DMS79 (cell line): ENCODE measurements around the gene TUBB4A.

Experiments used
- DNase-seq: peaks from one replicate; lab custom pipeline; 2025; lab: John Stamatoyannopoulos, UW

The TUBB4A gene

DNA sequence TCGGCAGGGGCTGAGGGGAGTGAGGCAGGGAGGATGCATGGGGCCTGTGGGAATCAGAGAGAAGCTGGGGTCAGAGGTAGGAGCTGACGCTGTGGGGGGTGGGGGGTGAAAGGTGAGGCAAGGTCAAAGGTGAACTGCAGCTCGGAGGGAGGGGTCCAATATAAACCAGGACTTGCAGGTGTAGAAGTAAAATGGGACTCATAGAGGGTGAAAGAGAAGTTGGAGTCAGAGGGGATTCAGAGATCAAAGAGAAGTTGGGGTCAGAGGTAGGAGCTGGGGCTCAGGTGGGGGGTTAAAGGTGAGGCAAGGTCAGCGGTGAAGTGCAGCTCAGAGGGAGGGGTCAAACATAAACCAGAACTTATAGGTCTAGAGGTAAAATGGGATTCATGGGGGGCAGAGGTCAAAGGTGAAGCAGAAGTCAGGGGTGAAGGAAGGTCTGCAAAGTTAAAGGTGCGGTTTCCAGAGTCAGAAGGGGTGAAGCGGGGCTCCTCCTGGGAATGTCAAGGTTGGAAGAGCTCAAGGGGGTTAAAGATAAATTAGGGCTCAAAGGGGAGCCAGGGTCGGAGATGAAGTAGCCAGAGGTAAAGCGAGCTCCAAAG, 7.6 kb downstream of the TUBB4A start:
- no peak for DNase-seq

DNA sequence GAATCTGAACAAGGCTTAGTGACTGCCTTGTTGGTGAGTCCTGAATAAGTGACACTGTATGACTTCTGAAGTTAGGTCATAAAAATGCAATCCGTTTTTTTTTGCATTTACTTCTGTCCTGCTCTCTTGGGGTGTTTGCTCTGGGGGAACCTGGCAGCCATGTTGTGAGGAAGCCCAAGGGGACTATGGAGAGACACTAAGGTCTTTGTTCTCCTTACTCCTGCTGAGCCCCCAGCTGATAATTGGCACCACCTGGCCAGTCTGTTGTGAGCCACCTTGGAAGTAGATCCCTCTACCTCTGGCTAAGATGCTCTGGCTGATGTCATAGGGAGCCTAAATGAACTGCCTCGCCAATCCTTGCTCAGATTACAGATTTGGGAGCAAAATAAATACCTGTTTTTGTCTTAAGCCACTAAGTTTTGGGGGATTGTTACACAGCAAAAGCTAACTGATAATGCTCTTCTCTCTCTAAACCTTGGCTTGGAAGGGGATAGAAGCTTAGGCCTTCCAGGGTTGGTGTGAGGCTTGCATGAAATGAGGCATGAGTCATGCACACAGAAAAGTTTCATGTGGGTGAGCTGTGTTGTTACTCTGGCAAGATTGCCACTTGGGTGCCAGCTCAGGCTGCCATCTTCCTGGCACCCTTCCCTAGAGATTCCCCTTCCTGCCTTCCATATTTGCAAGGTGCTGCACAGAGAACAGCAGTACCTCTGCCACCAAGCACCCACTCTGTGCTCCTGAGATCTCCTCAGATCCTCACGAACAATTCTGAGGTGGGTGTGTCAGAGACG, 10.1 kb downstream of the TUBB4A start:
- DNase-seq = no peak

DNA sequence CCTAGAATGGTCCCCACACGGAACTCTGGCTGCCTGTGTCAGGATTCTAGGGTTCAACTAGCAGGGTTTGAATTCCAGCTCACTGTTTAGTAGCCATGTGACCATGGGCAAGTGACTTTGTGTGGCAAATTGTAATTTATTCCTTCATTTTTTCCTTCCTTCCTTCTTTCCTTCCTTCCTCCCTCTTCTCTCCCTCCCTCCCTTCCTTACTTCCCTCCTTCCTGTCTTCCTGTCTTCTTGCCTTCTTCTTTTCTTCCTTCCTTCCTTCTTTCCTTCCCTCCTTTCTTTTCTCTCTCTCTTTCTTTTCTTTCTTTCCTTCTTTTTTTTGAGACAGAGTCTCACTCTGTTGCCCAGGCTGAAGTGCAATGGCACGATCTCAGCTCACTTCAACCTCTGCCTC, 12.0 kb downstream of the TUBB4A start:
- DNase-seq = no peak

DNA sequence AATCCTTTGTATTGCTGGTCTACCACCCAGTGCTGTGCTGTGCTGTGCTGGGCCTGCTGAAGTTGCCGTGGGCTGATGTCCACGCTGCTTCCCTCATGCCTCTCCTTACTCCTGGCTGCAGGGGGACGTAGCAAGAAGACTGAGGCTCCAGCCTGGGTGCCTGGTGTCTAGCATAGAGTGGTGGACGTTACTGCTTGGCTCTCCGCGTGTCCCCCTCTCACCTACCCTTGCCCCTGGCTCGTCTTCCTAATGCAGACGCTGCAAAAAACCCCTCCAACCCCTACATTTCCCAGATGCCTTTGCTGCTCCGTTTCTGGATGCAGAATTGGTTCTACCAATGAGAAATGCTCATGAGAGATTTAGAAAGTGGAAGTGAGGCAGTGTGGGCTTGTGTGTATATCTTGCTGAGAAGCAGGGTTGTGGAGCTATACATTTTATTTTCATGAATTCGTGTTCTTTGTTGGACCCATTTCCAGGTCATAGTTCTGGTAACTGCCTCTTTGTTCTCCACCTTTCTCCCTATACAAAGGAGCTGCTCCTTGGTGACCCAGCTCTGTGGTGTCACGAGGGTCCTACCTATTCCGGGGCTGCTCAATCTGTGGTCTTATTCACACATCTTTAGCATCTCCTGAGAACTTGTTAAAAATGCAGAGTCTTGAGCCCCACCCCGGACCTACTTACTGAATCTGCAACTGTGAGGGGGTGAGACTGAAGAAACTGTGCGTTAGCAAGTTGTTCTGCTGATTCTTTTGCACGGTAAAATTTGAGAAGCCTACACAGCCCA, 12.6 kb downstream of the TUBB4A start:
- no peak for DNase-seq

DNA sequence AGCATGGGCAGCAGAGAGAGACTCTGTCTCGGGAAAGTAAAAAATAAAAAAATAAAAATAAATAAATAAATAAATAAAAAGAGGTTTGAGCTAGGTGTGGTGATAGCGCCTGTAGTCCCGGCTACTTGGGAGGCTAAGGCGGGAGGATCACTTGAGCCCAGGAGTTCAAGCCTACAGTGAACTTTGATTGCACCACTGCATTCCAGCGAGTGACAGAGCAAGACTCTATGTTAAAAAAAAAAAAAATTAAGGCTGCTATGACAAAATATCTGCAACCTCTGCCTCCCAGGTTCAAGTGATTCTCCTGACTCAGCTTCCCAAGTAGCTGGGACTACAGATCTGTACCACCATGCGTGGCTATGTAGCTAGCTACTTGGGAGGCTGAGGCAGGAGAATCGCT, 17.3 kb downstream of the TUBB4A start:
- DNase-seq = no peak

DNA sequence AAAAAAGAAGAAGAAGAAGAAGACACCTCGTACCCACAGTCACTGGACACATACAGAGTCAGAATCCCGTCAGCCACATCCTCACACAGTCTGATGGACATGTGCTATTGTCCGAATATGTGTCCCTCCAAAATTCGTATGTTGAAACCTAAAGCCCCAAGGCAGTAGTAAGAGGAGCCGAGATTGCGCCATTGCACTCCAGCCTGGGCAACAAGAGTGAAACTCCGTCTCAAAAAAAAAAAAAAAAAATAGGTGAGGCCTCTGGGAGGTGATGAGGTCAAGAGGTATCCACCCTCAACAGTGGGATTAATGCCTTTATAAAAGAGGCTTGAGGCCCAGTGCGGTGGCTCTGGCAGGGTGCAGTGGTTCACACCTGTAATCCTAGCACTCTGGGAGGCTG, 17.9 kb downstream of the TUBB4A start:
- DNase-seq = no peak

DNA sequence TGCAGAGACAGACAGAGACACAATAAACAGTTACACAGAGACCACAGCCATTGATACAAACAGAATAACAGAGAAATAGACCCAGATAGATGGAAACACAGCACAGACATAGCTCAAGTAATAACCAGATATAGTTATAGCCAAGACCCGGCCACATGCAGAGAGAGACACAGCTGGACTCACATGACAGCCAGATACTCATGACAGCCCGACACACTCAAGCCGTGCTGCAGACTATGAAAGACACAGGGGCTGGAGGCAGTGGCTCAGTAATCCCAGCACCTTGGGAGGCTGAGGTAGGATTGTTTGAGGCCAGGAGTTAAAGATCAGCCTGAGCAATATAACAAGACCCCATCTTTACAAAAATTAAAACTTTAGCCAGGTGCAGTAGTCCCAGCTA, 18.9 kb downstream of the TUBB4A start:
- no peak for DNase-seq

DNA sequence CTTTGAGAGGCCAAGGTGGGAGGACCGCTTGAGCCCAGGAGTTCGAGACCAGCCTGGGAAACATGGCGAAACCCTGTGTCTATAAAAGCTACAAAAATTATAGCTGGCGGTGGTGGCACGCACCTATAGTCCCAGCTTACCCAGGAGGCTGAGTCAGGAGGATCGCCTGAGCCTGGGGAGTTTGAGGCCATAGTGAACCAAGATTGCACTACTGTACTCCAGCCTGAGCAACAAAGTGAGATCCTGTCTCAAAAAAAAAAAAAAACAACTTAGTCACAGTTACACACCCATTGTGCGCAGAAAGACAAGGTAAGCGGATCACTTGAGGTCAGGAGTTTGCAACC, 19.8 kb downstream of the TUBB4A start:
- DNase-seq = no peak

DNA sequence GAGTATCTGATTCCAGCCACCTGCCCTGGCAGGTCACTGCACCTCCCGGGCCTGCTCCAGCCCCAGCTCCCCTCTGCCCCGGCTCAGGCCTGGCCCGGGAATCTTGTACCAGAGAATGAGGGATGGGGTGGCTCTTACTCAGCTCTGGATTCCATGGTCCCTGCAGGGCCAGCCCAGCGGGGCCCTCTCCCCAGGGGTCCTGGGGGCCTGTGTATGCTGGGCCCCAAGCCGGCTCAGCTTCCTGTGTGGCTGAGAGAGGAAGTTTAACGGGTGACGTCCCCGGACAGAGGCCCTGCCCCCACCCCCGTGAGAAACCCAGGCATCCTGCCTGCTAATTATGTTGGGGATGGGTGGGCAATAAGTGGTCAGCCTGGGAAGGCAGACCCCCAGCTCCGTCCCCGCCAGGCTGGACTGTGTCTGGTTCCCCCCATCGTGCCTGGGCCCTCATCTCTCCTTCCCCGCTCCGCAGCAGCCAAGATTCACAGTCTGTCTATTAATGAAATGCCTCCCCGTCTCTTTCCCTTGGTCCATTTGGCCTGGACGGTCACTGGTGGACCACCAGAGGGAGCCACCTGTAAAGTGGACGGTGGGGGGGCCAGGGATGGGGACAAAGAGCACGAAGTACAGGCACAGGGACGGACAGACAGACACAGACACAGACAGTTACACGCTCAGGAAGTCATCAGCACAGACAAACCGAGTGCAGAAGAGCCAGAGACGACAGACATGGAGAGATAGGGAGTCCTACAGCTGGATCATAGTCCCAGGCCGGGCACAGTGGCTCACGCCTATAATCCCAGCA, 20.4 kb downstream of the TUBB4A start, which contains the start of gene DENND1C:
DENND1C (minus strand) TSS at position 247 of the 802 bp plus-strand sequence; CDS start at position 155, 92 bp downstream.
- DNase-seq = no peak

DNA sequence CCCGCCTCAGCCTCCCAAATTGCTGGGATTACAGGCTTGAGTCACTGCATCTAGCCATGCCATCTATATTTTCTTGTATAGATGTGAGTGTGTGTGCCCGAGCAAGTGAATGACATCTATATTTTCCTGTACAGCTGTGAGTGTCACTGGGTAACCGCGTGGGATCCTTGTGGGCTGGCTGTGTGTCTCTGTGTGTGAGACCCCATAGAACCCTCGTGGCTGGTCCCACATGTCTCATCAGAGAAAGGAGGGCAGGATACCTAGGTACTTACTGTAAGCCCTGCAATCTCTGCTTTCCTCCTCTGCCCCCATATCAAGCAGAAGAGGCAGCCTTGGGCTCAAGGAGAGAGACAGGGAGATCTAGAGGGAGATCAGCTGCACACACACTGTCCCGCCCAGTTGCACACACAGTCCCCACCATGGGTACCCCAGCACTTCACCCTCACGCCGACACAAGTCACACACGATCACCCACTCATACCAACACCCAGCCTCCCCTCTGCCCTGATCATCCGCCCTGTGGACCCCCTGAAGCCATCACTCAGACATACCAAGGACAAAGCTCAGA, 21.2 kb downstream of the TUBB4A start:
- no peak for DNase-seq

DNA sequence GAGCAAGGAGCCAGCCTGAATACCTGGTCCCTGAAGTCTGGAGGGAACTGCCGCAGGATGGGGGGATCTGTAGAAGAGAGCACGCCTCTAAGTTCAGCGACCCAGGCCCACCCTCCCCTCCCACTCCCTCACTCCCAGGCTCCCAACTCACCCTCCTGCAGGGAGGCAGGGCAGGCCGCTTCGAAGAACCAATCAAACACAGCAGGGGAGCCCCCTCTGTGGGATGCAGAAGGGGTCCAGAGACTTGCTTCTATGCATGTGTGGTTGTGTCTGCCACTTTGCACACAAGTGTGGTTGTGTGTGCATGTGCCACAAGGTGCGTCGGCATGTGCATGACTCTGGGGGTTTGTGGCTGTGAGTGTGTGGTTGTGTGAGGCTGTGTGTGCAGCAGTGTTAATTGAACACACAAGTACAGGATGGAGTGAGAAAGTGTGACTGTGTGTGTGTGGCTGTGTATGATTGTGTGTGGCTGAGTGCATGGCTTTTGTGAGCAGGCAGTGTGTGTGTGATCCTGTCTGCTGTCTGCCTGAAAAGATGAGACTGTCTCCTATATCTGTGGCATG, 22.2 kb downstream of the TUBB4A start:
- DNase-seq = no peak

DNA sequence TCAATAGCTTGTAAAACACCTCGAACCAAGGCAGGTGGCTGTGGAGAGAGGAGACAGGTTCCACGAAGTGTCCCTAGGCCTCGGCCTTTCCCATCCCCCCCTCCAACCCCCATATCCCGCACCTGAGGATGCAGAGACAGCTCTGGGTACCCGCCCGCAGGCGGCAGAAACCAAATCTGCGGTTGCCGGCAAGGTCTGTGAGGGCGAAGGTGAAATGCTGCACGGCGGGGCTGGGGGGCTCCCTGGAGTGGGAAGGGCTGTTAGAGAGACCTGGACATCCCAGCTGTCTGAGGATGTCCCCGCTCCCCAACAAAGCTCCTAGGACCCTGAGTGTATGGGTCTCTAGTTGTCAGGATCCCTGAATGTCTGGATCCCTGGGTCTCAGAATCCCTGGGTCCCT, 23.3 kb downstream of the TUBB4A start:
- DNase-seq = no peak

DNA sequence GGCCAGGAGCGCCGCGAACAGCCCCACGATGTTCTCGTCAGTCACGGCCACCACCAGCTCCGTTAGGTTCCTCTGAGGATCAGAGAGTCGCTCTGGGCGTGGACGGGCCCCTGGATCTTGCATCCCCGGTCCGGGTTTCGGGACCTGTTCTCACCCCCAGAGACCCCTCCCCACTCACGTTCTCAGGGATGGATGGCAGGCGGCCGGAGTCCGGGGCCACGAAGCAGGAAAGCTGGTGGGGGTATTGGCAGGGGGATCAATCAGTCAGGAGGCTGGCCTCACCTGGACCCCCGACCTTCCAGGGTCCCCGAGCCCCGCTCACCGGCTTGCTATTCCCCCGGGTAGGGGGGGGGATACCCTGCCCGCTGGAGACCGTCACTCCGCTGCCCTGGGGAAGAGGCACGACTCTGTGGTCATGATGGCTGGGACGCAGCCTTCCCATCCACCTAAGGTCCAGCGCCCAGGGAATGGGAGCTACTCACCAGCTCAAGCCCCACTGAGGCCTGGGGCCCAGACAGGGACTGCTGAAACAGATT, 25.1 kb downstream of the TUBB4A start:
- DNase-seq = no peak

DNA sequence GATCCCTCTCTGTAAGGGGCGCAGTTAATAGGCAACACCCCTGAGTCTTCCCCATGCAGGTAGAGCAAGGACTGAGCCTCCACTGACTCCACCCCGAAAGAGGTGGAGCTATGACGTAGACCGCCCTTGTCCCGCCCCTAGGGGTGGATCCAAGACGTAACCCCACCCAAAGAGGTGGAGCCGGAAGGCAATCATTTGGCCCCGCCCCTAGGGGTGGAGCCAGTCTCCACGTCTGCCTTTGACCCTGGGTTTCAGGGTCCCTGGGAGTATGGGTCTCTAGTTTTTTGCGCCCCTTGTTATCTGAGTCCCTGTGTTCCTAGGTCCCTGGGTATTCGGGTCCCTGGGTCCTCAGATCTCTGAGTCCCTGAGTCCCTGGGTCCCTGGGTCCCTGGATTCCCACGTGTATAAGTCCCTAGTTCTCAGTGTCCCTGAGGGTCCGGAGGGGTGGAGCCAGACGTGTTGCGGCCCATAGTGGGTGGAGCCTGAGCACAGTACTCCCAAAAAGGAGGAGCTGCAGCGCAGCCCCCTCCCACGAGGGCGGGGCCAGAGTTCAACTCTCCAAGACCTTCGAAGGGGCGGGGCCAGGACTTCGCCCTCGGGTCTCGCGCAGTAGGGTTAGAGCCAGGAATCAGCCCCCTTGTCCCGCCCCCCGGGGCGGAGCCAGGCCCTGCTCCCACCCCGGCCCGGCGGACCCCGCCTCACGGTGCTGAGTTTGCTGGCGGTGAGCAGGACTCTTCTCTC, 25.8 kb downstream of the TUBB4A start:
- DNase-seq = no peak

DNA sequence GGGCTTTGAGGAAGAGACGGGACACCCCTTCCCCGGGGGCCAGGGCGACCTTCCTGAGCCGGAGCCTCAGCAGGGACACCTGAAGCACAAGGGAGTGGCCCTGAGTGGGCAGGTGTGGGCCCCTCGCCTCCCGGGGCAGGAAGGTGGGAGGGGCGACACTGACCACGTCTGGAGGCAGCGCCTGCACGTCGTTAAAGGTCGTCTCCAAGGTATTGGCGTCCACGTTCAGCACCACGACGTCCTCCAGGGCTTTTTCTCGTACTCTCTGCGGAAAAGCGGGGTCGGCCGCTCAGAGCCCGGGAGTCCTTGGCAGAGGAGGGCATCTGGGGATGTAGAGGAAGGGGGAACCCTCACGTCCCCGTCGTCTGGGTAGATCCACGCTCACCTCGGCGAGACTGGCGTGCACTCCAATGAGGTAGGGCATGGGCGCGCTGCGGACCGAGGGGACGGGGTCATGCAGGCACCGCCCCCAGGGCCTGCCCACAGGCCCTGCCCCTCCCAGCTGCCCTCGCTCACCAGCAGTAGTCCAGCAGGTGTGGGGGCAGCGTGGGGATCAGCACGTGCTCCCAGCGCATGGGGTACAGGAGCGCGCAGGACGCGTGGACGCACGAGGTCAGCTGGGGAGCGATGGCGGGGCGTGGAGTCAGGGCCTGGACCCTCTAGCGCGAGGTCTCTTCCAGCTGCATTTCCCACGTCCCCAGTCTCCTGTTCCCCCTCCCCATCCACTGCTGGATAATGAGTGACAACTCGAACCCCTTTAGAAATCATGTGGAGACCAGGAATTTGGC, 26.6 kb downstream of the TUBB4A start:
- no peak for DNase-seq

DNA sequence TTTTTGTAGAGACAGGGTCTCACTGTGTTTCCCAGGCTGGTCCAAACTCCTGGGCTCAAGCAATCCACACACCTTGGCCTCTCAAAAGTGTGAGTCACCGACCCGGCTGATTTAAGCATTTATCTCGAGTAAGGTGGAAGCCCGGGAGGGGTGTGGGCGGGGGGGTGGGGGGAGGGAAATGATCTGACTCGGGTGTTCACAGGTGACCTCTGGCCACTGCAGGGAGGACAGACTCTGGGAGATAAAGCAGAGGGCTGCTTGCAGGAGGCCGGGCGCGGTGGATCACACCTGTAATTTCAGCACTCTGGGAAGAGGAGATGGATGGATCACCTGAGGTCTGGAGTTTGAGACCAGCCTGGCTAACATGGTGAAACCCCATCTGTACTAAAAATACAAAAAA, 28.5 kb downstream of the TUBB4A start:
- DNase-seq = no peak

DNA sequence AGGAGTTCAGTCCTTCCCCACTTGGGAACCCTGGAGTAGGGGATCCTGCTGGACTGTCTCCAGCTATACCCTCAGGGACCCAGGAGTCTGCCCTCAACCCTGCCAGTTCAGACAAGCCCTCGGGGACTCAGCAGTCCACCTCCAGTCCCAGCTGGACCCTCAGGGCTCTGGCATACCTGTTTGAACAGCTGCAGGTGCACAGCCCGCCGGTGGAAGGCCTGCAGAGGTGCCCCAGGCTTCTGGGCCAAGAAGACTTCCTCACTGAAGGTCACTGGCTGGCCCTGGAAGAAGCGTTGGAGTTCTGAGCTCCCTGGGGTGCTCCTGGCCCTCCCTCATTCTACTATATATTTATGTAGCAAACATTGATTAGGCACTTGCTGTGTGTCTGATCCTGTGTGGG, 29.4 kb downstream of the TUBB4A start:
- no peak for DNase-seq

DNA sequence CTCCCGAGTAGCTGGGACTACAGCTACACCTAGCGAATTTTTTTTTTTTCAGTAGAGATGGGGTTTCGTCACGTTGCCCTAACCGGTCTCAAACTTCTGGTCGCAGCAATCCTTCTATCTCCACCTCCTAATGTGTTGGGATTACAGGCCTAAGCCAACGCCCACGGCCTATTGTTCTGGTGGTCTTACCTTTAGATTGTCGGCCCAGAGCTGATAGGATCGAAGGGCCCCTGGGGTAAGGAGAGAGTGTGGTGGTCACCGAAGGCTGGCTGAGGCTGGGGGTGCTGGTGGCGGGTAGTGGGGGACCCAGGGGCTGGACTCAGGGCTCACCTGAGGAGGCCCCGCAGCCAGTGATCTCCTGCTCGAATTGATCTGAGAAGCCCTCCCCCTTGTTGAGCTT, 31.0 kb downstream of the TUBB4A start:
- no peak for DNase-seq

DNA sequence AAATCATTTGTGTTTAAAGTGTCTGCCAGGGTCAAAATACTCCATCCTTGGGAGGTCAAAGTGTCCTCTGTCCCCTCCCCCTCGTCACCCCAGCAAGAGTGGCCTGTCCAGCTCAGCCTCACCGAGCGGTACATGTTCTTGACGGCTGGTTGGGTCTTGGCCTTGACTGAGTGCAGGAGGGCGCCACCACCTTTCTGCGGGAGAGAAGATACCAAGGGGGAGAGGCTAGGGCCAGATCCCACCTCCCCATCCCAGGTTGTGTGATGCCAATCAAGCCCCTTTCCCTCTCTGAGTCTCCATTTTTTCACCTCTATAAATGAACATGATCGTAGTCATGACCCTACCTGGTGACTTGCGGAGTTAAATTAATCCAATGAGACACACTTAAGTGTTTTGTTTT, 31.9 kb downstream of the TUBB4A start:
- DNase-seq = no peak

DNA sequence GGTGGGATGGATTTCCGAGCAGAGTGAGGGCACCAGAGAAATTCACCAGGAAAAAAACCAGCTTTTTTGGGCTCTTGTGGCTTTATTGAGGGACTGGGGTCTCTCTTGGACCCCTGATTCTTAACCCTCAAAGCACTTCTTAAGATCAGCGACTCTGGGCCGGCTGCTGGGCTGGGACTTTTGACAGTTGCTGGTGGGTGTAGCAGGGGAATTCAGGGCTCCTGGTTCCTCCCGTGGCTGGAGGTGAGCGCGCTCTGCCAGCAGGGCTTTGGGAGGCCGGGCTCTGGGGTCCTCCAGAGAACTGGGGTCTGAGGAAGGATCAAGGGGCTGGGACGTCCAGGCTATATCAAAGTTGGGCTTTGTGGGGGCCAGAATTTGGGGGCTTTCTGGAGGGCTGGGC, 34.7 kb downstream of the TUBB4A start:
- DNase-seq = no peak
